GM21515 (cell line): Measurements from ENCODE around the gene DHX57.
A peak's percentile ranks its signal among the peaks of the same experiment; 100 is the strongest.
"Not testable (repeated sequence)": the region's sequence is repeated elsewhere in the genome, so short reads cannot be mapped to it uniquely, and the experiment has no call there.

Experiments
- ATAC-seq: cut with Tn5 transposase; IDR thresholded peaks from one replicate; pipeline ENCODE4 v1.9.1; 2021; ENCODE audit not compliant: unreplicated experiment

DHX57 gene

DNA sequence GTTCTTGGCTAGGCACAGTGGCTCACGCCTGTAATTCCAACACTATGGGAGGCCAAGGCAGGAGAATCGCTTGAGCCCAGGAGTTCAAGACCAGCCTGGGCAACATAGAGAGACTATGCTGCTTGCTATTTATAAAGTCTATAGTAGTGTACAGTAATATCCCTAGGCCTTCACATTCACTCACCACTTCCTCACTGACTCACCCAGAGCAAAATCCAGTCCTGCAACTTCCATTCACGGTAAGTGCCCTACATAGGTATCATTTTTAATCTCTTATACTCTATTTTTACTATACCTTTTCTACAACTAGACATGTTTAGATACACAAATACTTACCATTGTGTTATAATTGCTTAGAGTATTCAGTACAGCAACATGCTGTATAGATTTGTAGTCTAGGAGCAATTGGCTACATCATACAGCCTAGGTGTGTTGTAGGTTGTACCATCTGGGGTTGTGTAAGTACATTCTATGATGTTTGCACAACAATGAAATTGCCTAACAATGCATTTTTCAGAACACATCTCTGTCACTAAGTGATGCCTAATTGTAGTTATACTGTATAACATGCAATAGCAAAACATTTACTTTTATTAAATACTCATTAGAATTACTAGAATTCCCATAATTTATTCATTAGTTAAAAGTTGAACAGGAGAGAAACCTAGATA is 8.8 kb downstream of the DHX57 start:
- ATAC-seq = no peak

DNA sequence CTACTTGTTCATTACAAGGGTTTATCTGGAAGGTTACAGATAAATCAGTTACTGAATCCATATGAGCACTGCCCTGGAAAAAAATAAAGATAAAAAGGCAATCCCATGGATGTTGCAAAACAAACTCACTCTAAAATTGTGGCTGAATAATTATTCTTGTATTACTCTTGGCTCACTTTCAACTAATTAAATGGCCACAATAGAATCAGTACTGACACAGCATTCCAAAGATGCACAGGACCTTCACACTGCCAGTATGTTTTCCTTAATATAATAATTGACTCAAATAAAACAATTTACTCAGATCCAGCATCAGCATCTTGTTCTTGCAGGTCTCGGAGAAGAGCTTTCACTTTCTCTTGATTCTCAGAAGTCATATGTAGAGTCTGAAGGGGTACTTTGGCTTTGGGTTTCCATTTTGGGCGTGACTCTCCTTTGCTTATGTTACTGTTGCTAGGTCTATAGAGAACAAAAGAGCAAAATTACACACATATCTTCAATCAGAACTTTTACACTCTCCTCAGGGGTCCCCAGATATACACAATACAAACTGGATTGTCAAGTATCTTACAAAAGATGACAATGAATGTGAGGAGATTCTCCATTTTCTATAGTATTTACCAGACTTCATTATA is 12.6 kb downstream of the DHX57 start:
- no peak for ATAC-seq

DNA sequence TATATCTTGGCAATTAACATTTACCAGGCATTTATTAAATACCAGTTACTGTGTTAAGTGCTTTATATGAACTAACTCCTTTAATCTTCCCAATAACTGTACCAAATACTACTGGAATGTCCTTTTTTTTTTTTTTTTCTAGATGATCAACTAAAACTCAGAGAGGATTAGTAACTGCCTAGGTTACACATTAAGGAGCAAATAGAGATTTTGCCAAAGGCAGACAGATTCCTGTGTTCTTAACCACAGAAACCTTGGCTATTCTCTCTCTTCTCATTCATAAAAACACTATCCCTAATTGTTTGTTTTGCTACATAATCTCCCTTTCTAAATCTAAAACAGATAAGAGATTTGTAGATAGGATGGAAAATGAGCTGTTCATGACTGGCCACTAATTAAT is 13.3 kb downstream of the DHX57 start:
- no peak for ATAC-seq

- no peak for ATAC-seq
Observed at GRCh38 chr2:38856165-38856564, 19.6 kb downstream of the DHX57 start.

DNA sequence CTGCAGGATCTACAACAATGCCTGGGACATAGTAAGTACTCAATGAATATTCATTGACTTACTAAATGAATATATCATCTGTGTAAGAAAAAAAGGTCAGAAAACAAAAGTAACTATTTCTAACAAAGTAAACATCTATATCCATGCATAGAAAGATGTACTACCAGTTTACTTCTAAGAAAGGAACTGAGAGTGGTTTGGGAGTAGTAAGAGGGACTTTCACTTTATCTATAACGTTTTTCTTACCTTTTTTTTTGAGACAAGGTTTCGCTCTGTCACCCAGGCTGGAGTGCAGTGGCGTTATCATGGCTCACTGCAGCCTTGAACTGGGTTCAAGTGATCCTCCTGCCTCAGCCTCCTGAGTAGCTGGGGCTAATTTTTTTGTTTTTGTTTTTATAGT is 25.7 kb downstream of the DHX57 start:
- peak; percentile 88 for ATAC-seq

GRCh38 chr2:38836791-38837190 is 38.9 kb downstream of the DHX57 start:
- ATAC-seq = peak; percentile 18

DNA sequence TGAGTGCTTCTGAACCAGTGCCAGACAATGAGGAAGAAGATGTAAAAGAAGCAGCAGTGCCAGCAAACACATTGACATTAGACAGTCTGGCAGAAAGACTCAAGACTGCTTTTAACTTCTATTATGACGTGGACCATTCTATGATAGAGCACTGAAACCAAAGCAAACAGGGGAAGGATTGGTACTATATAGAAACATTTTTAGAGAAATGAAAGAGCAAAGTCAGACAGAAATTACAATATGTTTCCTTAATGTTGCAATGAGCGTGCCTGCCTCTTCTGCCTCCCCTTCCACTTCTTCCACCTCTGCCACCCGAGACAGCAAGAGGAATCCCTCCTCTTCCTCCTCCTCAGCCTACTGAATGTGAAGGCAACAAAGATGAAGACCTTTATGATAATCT is 39.7 kb downstream of the DHX57 start:
- ATAC-seq = peak; percentile 90

DNA sequence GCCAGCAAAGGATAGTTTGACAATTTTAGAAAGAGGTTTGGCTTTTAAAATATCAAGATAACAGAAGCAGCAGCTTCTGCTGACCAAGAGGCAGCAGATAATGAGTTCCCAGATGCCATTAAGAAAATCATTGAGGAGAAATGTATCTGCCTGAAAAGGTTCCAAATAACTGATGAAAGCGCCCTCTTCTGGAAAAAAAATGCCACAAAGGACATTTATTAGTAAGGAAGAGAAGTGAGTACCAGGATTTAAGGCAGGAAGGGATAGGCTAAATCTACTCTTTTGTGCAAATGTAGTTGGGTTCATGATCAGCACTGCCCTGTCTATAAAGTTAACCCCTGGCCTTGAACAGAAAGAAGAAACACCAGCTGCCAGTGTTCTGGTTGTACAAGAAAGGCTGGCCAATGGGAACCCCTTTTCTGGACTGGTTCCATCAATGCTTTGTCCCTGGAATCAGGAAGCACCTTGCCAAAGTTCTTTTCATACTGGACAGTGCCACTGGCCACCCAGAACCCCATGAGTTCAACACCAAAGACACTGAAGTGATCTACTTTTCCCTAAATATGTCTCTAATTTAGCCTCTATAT is 40.6 kb downstream of the DHX57 start:
- no peak for ATAC-seq

- ATAC-seq = no peak
Observed at GRCh38 chr2:38830526-38831159, 45.1 kb downstream of the DHX57 start.

GRCh38 chr2:38829971-38830370 is 45.8 kb downstream of the DHX57 start:
- ATAC-seq = no peak

DNA sequence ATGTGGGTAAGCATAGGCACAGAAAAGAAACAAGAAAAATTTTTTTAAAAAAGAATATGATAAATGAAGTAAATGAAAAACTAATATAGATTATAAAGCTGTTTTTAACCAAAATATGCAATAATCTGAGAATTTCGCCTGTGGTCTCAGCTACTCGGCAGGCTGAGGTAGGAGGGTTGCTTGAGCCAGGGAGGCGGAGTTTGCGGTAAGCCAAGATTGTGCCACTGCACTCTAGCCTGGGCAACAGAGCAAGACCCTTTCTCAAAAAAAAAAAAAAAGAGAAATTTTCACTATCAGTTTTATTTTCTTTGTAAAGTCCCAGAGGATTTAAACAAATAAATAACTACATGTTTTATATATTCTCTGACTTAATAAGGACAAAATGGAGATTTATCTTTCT is 47.3 kb downstream of the DHX57 start:
- ATAC-seq = no peak

DNA sequence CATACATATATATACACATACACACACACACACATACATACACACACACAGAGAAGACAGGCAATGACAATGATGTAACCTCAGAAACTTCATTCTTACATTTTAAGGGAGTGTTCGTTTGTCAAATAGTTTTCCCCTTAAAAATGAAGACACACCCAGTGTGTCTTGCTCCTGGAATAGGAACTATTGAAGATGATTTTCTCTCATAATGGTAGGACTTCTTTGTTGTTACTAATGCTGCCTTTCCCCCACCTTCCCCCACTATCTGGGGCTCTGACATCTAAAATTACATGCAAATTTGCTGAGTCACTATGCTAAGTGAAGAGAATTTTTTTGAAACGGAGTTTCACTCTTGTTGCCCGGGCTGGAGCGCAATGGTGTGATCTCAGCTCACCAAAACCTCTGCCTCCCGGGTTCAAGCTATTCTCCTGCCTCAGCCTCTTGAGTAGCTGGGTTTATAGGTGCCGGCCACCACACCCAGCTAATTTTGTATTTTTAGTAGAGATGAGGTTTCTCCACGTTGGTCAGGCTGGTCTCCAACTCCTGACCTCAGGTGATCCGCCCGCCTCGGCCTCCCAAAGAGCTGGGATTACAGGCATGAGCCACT is 48.1 kb downstream of the DHX57 start:
- not testable (repeated sequence) for ATAC-seq

GRCh38 chr2:38825956-38826355 is 49.8 kb downstream of the DHX57 start:
- no peak for ATAC-seq

DNA sequence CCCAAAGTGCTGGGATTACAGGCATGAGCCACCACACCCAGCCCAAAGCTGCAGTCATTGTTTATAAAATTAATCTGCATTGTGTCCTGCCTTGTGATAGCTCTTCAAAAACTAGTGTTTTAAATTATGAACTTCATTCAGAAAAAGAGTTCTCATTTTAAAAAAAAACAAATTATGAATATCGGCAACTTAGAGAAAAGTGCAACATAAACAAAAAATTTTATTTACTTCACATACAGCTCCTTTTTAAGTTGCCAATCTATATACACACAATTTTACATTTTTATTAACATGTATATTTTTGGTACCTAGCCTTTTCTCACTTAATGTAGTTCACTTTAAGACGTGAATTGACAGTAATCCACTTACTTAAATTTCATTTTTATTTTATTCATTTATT is 50.8 kb downstream of the DHX57 start:
- ATAC-seq = no peak

- no peak for ATAC-seq
Observed at GRCh38 chr2:38823386-38823785, 52.3 kb downstream of the DHX57 start.

- no peak for ATAC-seq
Observed at GRCh38 chr2:38818565-38818964, 57.2 kb downstream of the DHX57 start.

- ATAC-seq = no peak
Observed at GRCh38 chr2:38815936-38816335, 59.8 kb downstream of the DHX57 start.

- no peak for ATAC-seq
Observed at GRCh38 chr2:38810488-38810887, 65.2 kb downstream of the DHX57 start.

- ATAC-seq = no peak
Observed at GRCh38 chr2:38808677-38809076, 67.1 kb downstream of the DHX57 start.

DNA sequence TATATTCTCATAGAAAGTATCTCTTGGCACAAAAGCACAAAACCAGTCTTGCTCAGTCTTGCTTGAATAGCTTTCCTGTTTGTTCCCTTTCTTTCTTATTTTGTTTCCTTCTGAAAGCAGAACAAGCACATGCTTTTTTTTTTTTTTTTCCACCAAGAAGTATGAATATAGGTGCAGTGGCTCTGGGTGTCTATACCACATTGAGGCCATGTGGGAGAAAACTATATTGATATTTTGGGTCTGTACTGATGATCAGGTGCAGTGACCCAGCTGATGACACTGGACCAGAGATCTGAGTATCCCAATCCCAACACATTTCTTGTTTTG is 69.0 kb downstream of the DHX57 start:
- no peak for ATAC-seq

DNA sequence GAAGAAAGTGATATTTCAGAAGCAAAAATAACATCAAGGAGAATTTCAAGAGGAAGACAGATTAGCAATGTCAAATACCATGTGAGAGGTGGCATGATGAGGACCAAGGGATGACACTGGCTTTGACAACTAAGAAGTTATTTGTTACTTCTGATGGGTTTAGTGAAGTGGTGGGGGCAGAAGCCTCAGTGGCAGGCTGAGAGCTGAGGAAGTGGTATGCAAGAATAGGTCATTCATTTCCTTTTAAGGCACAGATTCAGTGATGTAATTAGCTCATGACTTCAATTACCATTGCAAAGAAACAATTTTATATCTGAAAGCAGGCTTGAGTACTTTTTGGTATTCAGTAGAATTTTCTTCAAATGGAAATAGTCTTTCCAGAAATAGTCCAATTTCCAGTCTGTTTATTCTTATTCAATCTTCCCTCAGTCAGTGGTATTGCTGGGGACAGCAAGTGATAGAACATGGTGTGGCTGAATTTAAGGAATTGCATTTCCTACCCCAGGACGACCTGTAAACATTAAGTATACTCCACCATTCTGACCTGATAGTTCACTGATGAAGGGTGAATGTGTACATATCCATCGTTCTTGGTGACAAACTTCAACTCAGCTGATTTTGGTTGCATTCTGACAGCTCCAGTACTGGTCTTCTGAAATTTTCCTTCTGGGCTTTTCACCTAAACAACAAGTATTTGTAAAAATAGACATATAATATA is 69.6 kb downstream of the DHX57 start:
- no peak for ATAC-seq
